Caki2 (cell line): ENCODE measurements around the gene DPP9. TPM values are rescaled to one million over a fixed set of nuclear protein-coding genes. Genes with fewer than 3 reads are reported as not detected.
A peak's percentile ranks its signal among the peaks of the same experiment; 100 is the strongest.
"Not testable (repeated sequence)": the region's sequence is repeated elsewhere in the genome, so short reads cannot be mapped to it uniquely, and the experiment has no call there.

Experiments
- DNase-seq: peaks from one replicate; pipeline ENCODE4 v3.0.0-alpha.2; 2015; ENCODE audit warnings: low read depth
- in situ Hi-C: cut with HindIII; loops from 2 replicates; pipeline ENCODE4 v1.10.0; 2016; ENCODE audit warnings: low sequenced_read_pairs, low pct_unique_long_range_greater_than_20kb, mixed read lengths
- total RNA-seq: library from RNA; depleted of rRNA; stranded (reverse); fragments of >200 nt; shearing (Covaris generic); gene quantifications from 2 replicates; pipeline ENCODE4 v1.2.3, GENCODE V29; 2014; ENCODE audit warnings: low replicate concordance

Gene DPP9
- total RNA-seq, 1 experiment from 2014 or later: 36.6 TPM

- in situ Hi-C loops: no loop called here
- DNase-seq: no peak
Measured at GRCh38 chr19:4715529-4716221, 8.0 kb downstream of the DPP9 start.

GRCh38 chr19:4715178-4715528 lies 8.5 kb downstream of the DPP9 start:
- DNase-seq, in situ Hi-C loops: not testable (repeated sequence)

GRCh38 chr19:4714016-4714415 lies 9.6 kb downstream of the DPP9 start:
- in situ Hi-C loops: no loop called here

DNA sequence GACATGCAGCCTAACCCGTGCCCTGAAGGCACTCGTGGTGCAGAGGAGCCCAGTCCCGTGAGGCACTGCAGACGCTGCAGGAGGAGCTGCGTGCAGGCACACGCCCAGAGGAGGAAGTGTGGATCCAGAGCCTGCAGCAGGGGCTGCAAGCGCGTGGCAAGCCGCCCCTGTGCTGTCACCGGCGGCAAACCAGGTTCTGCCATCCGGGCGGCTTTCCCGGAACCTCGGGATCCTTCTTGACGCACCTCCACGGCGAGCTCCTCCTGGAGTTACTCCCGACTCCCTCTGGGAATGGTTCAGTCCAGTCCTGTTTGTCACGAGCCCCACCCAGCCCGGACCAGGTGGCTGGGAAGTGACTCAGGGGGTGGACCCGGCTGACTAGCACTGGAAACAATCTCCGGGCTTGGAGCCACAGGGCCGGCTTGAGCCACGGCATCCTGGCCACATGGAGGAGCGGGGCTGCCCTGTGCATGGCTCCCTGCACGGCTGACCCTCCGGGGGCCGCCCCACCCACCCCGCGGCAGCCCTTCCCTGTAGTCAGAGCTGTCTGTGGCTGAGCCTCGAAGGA lies 10.2 kb downstream of the DPP9 start:
- in situ Hi-C loops: no loop called here
- DNase-seq: peak; percentile 97

More at GRCh38 chr19:4714016-4714415, 9.6 kb downstream of the DPP9 start:
- DNase-seq: no peak

GRCh38 chr19:4712771-4713170 lies 10.9 kb downstream of the DPP9 start:
- in situ Hi-C loops: no loop called here
- DNase-seq: no peak

GRCh38 chr19:4711211-4711610 lies 12.4 kb downstream of the DPP9 start:
- in situ Hi-C loops: no loop called here
- DNase-seq: no peak

DNA sequence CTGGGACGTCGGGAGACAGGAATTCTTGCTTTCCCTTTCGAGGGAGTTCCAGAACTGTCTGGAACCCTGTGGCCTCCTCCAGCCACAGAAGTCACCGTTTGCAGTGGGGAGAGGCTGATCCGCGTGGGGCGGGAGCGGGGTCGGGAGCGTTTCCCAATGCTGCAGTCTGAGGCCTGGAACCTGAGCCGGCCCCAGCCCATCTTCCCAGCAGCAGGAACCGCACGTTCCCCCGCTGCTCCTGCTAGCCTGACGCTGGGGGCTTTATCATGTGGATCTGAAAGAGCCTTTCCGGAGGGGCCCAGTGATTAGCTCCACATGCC lies 13.4 kb downstream of the DPP9 start:
- DNase-seq: no peak
- in situ Hi-C loops: no loop called here

DNA sequence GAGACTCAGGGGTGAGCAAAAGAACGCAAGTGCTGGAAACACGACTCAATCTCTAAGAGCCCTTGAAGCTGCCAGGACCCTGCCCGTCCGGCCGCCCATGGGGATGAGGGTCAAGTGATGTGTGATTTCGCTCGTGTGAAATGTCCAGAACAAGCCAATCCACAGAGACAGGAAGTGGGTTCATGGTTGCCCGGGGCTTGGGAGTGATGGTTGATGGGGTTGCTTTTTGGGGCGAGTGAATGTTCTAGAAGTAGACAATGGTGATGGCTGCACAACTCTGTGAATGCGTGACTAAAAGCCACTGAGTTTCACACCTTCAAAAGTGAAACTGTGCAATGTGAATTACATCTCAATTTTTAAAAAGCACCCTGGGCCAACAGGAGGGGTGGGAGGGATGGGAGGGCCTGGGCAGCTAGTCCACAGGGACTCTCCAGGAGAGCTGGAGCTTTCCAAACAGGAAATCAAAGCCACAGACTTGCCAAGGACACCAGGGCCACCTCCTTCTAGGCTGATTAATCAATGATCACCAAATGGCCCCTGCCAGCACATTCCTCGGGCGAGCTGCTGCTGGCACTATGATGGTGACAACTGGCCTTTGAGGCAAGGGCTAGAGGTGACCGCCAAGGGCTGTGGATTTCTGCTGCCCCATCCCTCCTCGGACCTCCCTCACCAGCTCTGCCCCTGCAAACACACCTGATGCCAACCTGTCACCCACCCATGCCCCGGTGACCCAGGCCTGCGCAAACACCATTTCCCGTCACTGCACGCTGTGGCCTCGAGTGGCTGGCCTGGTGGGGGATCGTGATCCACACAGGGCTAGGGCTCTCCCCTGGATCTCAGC lies 14.0 kb downstream of the DPP9 start:
- no peak for DNase-seq
- in situ Hi-C loops: no loop called here

DNA sequence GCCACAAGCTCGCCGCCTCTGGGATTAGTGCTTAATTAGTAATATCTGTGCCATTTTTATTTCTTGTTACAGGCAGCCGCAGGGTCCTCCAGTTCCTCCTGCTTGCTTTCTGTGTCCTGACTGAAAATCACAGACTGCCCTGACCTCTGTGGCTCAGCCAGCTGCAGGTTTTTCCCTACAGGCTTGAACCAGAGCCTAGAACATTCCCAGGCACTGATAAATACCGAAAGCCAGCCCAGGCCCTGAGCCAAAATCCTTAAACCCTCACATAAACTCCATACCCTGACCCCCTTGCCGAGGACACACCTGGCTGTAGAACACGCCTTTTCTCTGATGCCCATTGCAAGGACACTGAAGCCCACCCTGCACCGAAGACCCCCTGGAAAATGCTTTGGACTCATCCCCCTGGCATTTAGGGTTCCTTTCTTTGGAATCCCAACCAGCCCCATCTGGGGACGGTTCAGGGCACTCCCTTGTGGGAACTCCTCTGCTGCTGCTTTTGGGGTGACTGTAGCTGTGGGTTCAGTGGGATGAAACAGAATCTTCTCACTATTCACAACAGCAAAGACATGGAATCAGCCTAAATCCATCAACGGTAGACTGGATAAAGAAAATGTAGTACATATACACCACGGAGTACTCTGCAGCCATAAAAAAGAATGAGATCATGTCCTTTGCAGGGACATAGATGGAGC lies 15.5 kb downstream of the DPP9 start:
- no peak for DNase-seq
- in situ Hi-C loops: no loop called here

GRCh38 chr19:4707322-4707721 lies 16.3 kb downstream of the DPP9 start:
- in situ Hi-C loops: no loop called here

GRCh38 chr19:4705413-4706131 lies 18.1 kb downstream of the DPP9 start:
- DNase-seq: no peak
- in situ Hi-C loops: no loop called here

More at GRCh38 chr19:4707322-4707721, 16.3 kb downstream of the DPP9 start:
- no peak for DNase-seq

GRCh38 chr19:4704317-4704673 lies 19.3 kb downstream of the DPP9 start:
- in situ Hi-C loops: no loop called here
- DNase-seq: no peak

DNA sequence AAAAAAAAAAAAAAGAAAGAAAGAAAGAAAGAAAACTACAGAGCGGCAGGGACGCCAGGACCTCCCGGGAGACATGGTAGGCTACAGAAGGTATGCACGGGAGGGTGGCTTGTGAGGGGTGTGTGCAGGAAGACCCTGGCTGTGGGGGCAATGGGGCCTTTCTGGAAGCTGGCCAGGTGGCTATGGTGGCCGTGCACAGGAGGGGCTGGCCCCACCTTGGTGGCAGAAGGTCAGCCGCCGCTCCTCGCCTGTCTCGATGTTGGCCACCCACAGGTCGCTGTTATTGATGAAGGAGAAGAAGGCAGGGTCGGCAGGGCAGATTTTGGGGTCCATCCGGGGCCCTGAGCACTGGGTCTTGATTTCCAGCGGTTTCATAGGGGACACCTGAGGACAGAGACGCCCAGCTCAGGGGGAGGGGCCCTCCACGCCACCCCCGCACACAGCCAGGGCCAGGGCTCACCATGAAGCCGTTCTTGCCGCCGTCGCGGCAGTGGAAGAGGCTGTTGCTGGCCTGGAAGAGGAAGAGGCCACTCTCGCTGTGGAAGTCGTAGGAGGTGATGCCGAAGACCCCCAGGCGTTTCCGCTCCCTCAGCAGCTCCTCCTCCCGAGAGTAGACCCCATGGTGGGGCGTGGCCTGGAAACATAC lies 19.8 kb downstream of the DPP9 start:
- in situ Hi-C loops: no loop called here
- no peak for DNase-seq

- no peak for DNase-seq
- in situ Hi-C loops: no loop called here
Measured at GRCh38 chr19:4702764-4703163, 20.9 kb downstream of the DPP9 start.

DNA sequence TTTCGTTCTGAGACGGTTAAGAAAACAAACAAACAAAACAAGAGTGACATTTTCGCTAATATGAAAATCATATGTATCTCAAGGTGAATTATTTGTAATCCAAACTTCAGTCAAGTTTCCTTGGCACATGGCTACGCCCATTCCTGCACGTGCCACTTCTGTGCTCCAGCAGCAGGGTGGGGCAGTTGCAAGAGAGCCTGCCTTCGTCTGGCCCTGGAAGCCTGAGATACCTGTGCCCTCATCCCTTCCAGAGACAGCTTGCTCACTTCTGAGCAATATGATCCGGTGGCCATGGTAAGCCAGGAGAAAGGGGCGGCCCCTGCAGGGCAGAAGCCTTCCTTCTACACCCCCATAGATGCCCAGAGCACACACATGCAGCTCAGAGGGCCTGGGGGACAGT lies 22.1 kb downstream of the DPP9 start:
- in situ Hi-C loops: no loop called here
- no peak for DNase-seq

DNA sequence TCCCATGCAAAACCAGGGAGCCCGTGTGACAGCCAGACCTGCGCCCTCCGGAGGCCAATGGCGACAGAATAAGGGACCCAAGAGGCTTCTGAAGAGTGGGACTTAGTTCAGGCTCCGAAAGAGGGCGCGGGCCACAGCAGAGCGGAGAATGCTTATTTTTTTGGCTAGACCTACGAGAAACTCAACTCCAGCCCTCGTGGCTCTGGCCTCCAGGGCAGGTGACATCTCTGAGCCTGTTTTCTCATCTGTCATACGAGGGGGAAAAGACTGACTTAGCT lies 23.0 kb downstream of the DPP9 start:
- in situ Hi-C loops: no loop called here

DNA sequence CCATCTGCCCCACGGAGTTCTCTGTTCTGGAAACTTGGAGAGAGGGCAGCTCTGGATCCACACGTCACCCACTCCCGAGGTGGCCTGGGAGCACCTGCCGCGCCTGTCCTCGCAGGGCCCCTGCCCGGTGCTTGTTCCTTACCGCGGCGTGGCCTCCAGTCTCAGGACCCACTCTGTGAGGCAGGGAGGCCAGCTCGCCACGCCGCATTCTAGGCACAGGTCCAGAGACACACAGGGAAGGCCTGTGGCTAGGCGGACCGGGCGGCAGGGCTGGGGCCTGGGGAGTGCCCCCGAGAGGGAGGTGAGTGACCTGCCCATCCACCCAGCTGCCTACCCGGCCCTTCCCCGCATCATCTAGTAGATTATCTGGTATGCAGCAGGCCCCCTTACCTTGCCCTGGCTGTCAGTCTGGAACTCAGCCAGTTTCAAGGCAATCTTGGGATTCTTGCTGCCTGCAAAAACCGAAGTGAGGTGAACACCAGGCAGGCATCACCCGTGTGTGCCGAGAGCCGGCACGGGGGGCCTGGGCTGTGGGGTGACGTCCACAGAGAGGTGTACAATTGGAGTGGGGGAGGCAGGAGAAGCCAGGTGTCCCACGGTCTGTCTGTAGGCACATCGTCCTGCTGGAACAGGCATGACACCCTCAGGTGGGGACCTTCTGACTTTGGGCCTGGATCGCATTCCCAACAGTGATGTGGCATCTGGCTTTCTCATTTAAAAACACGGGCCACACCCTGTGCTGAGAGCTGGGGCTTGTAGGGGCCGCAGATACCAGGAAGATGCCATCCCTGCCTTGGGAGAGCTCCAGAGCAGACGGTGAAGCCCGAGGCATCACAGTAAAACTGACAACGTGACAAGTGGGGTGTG lies 23.6 kb downstream of the DPP9 start:
- in situ Hi-C loops: no loop called here

More for the DNA sequence above, 23.0 kb downstream of the DPP9 start:
- no peak for DNase-seq

More for the DNA sequence above, 23.6 kb downstream of the DPP9 start:
- no peak for DNase-seq
